ENCODE measurements around the gene DMRT1. TPM values are rescaled to one million over a fixed set of nuclear protein-coding genes. Genes with fewer than 3 reads are reported as not detected.

Gene DMRT1
- total and polyA plus RNA-seq, 7 donors, result not detected

DNA sequence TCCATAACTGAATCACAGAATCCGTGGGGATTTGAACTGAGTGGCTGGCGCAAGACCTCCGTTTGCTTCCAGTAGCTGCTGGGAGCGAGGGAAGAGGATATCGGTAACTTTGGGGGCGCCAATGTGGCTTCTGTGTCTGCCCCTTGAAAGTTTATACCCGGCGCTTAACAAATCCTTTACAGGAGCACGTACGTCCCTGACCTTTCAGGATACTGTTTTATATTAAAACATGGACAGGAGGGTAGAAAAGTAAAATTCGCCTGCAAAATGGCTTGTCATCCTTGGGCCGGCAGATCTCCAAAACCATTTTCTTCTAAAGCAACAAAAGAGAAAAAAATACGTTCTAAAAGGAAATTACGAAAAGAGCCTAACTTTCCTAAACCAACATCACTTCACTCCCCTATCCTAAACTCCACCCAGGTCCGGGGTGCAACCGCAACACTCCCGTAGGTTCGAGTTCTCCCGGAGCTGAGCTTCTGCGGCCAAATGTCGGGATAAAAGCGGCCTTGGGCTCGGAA lies 134.3 kb downstream of the DMRT1 start:
- H3K4me1 ChIP-seq, result peaks cover 12% of the 10 kb centered on the region
- H3K9me3 ChIP-seq, result no peaks in the 10 kb centered on the region
- 34 to 46% (median 38%) methylated on average over 23 of the region's 23 CpGs for WGBS, 3 donors
- H3K4me3 ChIP-seq, result peak overlapping the region; percentile 53
- intact Hi-C loops (cut with DNase I), result no loop called here
- H3K27me3 ChIP-seq (ENCODE audit: insufficient read depth in 3 of 3, low read length in 2 of 3), result peaks cover 0 to 99% (median 54%) of the 10 kb centered on the region in 3 donors
- DNase-seq (no peak), ATAC-seq (no peak)
- TF ChIP-seq, protein P1, sequence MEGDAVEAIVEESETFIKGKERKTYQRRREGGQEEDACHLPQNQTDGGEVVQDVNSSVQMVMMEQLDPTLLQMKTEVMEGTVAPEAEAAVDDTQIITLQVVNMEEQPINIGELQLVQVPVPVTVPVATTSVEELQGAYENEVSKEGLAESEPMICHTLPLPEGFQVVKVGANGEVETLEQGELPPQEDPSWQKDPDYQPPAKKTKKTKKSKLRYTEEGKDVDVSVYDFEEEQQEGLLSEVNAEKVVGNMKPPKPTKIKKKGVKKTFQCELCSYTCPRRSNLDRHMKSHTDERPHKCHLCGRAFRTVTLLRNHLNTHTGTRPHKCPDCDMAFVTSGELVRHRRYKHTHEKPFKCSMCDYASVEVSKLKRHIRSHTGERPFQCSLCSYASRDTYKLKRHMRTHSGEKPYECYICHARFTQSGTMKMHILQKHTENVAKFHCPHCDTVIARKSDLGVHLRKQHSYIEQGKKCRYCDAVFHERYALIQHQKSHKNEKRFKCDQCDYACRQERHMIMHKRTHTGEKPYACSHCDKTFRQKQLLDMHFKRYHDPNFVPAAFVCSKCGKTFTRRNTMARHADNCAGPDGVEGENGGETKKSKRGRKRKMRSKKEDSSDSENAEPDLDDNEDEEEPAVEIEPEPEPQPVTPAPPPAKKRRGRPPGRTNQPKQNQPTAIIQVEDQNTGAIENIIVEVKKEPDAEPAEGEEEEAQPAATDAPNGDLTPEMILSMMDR (IDR thresholded peaks at IDR 0.05), result no peak
- no peak overlapping the region for H3K27ac ChIP-seq
- H3K36me3 ChIP-seq (ENCODE audit: insufficient read depth in 1 of 2, low read depth in 1 of 2), result no peaks in the 10 kb centered on the region

DNA sequence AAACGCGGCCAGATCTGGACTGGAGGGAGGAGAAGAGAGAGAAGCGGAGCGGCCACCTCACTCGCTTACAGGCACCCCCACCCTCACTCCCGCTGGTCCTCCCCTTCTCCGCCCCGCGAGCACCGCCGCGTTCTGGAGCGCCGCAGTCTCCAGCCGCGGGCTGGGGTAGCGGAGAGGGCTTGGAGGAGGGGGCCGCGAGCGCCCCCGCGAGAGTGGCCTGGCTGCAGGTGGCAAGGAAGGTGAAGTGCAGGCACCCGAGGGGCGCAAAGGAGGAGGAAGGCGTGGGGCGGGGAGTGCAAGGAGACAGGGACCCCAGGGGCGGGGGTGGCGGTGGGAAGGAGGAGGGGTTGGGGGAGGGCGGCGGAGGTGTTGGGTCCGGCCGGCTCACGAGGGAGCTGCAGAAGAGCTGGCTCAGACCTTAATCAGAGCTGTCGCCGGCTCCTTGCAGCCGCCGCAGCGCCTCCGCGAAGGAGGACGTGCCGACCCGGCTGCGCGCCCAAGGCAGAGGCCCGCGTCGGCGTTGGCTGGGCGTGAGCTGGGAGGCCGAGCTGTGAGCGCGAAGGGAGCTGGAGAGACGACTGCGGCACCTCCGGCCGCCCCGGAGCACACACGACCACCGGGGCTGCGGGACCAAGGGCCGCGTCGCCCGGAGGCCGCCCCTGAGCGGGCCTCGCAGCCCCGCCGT lies 134.9 kb downstream of the DMRT1 start, which contains the start of gene DMRT3:
Gene DMRT3, plus strand, starts transcription at position 398 of the 685 bp plus-strand sequence. CDS start 347 bp downstream, outside the sequence.
- Histone ChIP-seq H3K4me1 (peaks cover 11% of the 10 kb centered on the region), H3K9me3 (no peaks in the 10 kb centered on the region), H3K27me3 (ENCODE audit: insufficient read depth in 3 of 3, low read length in 2 of 3) (peaks cover 0 to 96% (median 49%) of the 10 kb centered on the region in 3 donors), H3K27ac (no peak within 1 kb of the TSS), H3K4me3 (peak within 1 kb of the TSS; percentile 53), H3K36me3 (ENCODE audit: insufficient read depth in 1 of 2, low read depth in 1 of 2) (no peaks in the 10 kb centered on the region)
- 1 to 2% (median 1%) methylated on average over 28 to 70 of the region's 70 CpGs for WGBS, 3 donors
- no peak for DNase-seq
- intact Hi-C loops (cut with DNase I), result no loop called here
- peak in 1 of 4 donors; percentile 42 for ATAC-seq
- TF ChIP-seq, protein P1 (IDR thresholded peaks at IDR 0.05), result no peak

GRCh38 chr9:976943-977837 lies 135.7 kb downstream of the DMRT1 start:
- DNase-seq, result no peak
- no peaks in the 10 kb centered on the region for H3K36me3 ChIP-seq (ENCODE audit: insufficient read depth in 1 of 2, low read depth in 1 of 2)
- intact Hi-C loops (cut with DNase I), result no loop called here
- peak overlapping the region; percentile 53 for H3K4me3 ChIP-seq
- peaks cover 0 to 96% (median 43%) of the 10 kb centered on the region in 3 donors for H3K27me3 ChIP-seq (ENCODE audit: insufficient read depth in 3 of 3, low read length in 2 of 3)
- no peaks in the 10 kb centered on the region for H3K9me3 ChIP-seq
- TF ChIP-seq, protein P1 (IDR thresholded peaks at IDR 0.05), result no peak
- 12 to 18% (median 17%) methylated on average over 63 to 92 of the region's 92 CpGs for WGBS, 3 donors
- no peak overlapping the region for H3K27ac ChIP-seq
- no peak for ATAC-seq
- peaks cover 8% of the 10 kb centered on the region for H3K4me1 ChIP-seq

GRCh38 chr9:977838-978830 lies 136.6 kb downstream of the DMRT1 start:
- Histone ChIP-seq H3K36me3 (ENCODE audit: insufficient read depth in 1 of 2, low read depth in 1 of 2) (no peaks in the 10 kb centered on the region), H3K9me3 (no peaks in the 10 kb centered on the region), H3K27ac (no peak overlapping the region), H3K27me3 (ENCODE audit: insufficient read depth in 3 of 3, low read length in 2 of 3) (peaks cover 0 to 87% (median 34%) of the 10 kb centered on the region in 3 donors), H3K4me1 (peaks cover 8% of the 10 kb centered on the region), H3K4me3 (peak overlapping the region; percentile 53)
- WGBS, 3 donors, result 74 to 78% (median 77%) methylated on average over 19 of the region's 19 CpGs
- intact Hi-C loops (cut with DNase I), result no loop called here
- DNase-seq, result no peak
- ATAC-seq, result no peak
- TF ChIP-seq, protein P1 (IDR thresholded peaks at IDR 0.05), result no peak

All from psoas muscle (tissue), 8 donors.